ENCODE results near the gene CGNL1.
A peak's percentile ranks its signal among the peaks of the same experiment; 100 is the strongest.

The CGNL1 gene

GRCh38 chr15:57583282-57583681 lies 207.0 kb downstream of the CGNL1 start:
- no peak for DNase-seq

- DNase-seq: no peak
These were observed 207.4 kb downstream of the CGNL1 start for GRCh38 chr15:57583720-57584119.

GRCh38 chr15:57586661-57587424 lies 210.5 kb downstream of the CGNL1 start:
- DNase-seq: peak in 3 of 6 experiments; percentile 57 to 76 (median 76)

- DNase-seq: no peak
These were observed 213.0 kb downstream of the CGNL1 start for GRCh38 chr15:57589281-57589680.

- DNase-seq: no peak
These were observed 213.4 kb downstream of the CGNL1 start for GRCh38 chr15:57589754-57590153.

- peak in 2 of 6 experiments; percentile 36 to 48 for DNase-seq
These were observed 215.0 kb downstream of the CGNL1 start for GRCh38 chr15:57591237-57591821.

- DNase-seq: peak; percentile 9 to 67 (median 40)
These were observed 215.6 kb downstream of the CGNL1 start, which contains the start of gene MYZAP for GRCh38 chr15:57591822-57592367. Gene MYZAP (plus strand): TSS chr15:57591904. CDS start chr15:57592035, 131 bp downstream.

GRCh38 chr15:57592426-57592825 lies 216.1 kb downstream of the CGNL1 start:
- DNase-seq: no peak

GRCh38 chr15:57592836-57593420 lies 216.6 kb downstream of the CGNL1 start:
- no peak for DNase-seq

- DNase-seq: no peak
These were observed 218.2 kb downstream of the CGNL1 start for GRCh38 chr15:57594479-57594878.

GRCh38 chr15:57595011-57595866 lies 218.9 kb downstream of the CGNL1 start:
- no peak for DNase-seq

GRCh38 chr15:57596301-57596855 lies 220.1 kb downstream of the CGNL1 start:
- no peak for DNase-seq

GRCh38 chr15:57596978-57597377 lies 220.7 kb downstream of the CGNL1 start:
- DNase-seq: no peak

- DNase-seq: no peak
These were observed 221.1 kb downstream of the CGNL1 start for GRCh38 chr15:57597431-57597830.

- DNase-seq: no peak
These were observed 222.0 kb downstream of the CGNL1 start for GRCh38 chr15:57598346-57598745.

- no peak for DNase-seq
These were observed 223.0 kb downstream of the CGNL1 start for GRCh38 chr15:57599296-57599810.

GRCh38 chr15:57600197-57600596 lies 223.9 kb downstream of the CGNL1 start:
- no peak for DNase-seq
